GM18861 (cell line): ENCODE data around the gene PDE4D.
"Not testable (repeated sequence)": the region's sequence is repeated elsewhere in the genome, so short reads cannot be mapped to it uniquely, and the experiment has no call there.

Experiments
- ATAC-seq: cut with Tn5 transposase; IDR thresholded peaks from one replicate; pipeline ENCODE4 v1.9.1; 2021; ENCODE audit not compliant: unreplicated experiment

The PDE4D gene

GRCh38 chr5:59486508-59486907 lies 407.0 kb downstream of the PDE4D start:
- ATAC-seq, result no peak

- no peak for ATAC-seq
Measured at GRCh38 chr5:59485629-59486439, 407.7 kb downstream of the PDE4D start.

GRCh38 chr5:59485107-59485506 lies 408.4 kb downstream of the PDE4D start:
- ATAC-seq, result no peak

GRCh38 chr5:59484618-59485017 lies 408.9 kb downstream of the PDE4D start:
- ATAC-seq, result no peak

- ATAC-seq, result no peak
Measured at GRCh38 chr5:59483971-59484472, 409.5 kb downstream of the PDE4D start.

DNA sequence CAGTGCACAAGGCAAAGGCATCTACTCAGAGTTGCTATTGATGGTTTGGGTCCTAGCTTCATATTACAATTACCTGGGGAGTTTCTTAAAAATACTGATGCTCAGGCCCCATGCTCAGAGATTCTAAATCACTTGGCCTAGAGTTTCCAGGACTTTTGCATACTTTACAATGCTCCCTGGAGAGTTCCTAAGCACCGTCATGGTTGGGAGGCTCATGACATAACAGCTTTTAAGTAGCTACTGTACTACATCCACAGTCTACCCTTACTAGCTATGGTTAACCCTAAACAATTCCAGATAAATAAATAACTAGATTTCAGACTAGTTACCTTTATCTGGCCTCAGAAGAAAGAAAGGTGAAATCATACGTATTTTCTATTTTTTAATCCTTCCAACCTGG lies 414.4 kb downstream of the PDE4D start:
- ATAC-seq, result no peak

DNA sequence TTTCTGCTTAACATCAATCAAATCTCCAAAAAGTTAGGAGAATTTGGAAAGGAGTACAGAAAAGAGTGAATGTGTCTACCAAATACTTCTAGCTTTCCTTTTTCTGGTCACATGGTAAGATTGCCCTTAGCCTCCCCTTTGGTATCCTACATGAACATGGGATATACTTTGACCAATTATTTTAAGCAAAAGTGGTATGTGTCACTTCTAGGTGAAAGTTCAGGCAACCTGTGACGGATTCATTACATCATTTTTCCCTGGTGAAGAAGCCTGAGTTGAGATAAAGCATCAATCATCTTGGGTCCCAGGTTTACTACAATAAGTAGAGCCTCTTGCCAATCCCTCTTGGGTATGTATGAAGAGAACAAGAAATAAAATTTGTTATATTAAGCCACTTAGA lies 419.2 kb downstream of the PDE4D start:
- no peak for ATAC-seq

DNA sequence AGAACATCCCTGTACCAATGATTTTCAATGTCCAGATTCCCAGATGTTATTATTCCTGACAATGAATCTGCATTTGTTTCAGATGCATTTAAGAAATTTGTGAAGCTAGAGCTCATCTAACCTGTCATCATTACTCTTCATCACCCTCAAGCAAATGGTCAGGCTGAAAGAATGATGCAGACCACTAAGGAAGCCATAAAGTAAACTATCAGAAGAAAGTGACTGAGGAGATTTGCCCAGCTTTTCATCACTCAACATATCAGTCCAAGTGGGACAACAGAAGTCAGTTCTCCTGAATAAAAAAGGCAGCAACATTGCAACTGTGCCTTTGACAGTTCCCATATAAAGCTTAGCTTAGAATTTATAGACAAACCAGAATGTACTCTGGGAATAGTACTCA lies 419.9 kb downstream of the PDE4D start:
- no peak for ATAC-seq

GRCh38 chr5:59471463-59471862 lies 422.1 kb downstream of the PDE4D start:
- no peak for ATAC-seq

DNA sequence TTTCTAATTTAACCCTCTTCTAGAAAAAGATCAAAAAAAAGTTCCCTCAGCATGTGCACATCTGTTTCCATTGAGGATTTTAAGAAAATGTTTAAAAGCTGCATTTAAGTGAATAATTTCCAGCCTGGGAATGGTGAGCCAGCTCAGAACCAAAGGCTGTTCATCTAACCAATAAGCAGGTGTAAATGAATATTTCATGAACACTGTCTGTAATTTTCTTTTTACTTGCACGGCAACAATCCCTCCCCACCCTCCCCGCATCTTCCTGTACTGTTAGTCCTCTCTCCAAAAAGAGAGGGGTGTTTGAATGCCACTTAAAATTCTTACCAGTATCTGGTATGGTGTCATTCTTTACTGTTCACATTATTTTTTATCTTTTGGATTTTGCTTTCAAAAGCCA lies 425.6 kb downstream of the PDE4D start:
- no peak for ATAC-seq

DNA sequence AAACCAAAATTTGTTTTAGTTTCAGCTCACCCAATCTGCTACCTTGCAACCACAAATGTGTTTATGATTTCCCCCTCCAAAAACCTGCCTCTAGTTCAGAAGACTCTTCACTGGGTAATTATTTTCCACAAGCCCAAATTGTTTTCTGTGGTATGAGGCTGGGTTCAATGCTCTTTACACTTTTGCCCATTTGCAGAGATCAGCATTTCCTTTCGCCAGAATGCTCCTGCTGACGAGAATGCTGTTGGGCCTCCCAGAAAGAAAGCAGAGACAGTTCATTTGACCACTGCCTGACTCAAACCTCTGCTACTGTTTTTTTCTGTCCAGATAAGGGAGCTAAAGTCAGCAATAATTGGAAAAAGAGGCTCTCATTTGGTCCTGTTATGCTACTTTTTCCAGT lies 427.3 kb downstream of the PDE4D start:
- no peak for ATAC-seq

- ATAC-seq, result no peak
Measured at GRCh38 chr5:59464969-59465368, 428.6 kb downstream of the PDE4D start.

DNA sequence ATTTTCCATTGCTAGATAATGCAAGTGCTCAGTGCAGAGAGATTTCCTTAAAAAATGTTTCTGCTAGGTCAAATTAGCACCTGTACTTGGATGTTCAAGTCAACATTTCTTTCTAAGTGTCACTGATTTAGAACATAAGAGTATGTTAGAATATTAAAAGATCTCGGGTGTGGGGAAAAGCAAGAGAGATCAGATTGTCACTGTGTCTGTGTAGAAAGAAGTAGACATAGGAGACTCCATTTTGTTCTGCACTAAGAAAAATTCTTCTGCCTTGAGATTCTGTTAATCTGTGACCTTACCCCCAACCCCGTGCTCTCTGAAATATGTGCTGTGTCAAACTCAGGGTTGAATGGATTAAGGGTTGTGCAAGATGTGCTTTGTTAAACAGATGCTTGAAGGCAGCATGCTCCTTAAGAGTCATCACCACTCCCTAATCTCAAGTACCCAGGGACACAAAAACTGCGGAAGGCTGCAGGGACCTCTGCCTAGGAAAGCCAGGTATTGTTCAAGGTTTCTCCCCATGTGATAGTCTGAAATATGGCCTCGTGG lies 429.8 kb downstream of the PDE4D start:
- ATAC-seq, result not testable (repeated sequence)

DNA sequence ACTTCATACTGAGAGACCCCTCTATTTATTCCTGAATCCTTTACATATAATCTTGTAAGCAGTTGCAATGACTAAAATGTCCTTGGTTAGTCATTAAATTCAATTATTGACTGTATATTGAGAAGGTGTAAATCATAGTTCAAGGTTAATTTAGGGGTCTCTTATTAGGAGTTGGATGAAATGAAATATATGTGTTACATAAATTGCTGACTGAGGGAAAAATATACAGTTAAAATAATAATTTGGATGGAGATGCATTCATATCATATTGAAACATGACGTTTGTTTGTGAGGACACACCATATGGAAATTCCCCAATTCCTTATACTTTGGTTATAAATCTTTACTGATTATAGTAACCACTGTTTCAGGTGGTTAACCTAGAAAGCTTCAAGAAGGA lies 430.6 kb downstream of the PDE4D start:
- no peak for ATAC-seq

DNA sequence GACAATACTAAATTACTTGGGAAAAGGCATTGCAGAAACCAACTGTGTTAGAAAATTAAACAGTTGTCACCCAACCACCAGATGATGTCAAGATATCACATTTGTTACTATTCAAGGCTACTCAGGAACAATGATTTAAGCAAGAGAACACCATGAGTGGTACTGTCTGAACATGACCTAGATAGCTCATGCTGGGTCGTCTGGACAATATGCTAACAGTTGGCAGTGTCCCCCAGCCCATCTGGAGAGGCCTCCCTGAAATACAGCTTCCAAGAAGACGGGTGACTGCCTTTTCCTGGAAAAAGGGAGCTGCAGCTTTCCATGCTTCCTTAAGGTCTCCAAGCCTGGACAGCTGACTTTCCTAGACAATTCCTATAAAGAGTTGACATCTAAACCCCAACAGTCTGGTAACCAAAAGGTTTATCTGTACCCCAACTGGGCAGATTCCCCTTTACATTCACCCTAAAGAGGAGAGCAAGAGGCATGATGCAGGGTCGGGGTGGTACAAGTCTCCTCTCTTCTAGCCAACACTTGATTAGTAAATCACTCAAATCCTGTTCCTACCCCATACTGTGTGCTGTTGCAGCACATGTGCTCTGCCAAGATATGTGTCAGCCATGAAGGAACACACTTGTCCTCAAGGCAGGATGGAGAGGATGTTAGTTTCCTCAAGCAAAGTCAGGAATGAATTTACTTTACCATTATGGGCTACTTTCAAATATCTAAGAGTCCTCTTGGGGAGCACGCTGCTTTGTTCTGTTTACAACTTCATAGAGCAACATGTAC lies 433.0 kb downstream of the PDE4D start:
- no peak for ATAC-seq

- no peak for ATAC-seq
Measured at GRCh38 chr5:59458966-59459729, 434.4 kb downstream of the PDE4D start.

GRCh38 chr5:59458321-59458720 lies 435.2 kb downstream of the PDE4D start:
- ATAC-seq, result no peak

- ATAC-seq, result no peak
Measured at GRCh38 chr5:59449905-59450644, 443.5 kb downstream of the PDE4D start.

- no peak for ATAC-seq
Measured at GRCh38 chr5:59446356-59446755, 447.2 kb downstream of the PDE4D start.

DNA sequence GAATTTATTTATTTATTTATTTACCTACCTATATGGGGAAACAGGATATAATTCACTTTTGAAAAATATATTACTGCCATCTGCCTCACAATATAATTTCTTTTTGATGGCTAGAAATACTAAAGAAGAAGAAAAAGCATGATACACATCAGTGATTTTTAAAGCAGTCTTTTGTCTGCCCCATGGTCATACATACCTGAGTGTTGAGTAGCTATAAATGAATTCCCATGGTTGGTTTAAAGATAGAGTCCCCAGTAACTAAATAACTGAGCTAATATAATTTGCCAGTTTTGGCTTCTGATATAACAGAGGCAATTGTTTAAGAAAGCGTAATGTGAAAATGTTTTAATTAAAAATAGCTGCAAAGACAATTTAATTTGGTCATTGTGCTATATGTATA lies 447.8 kb downstream of the PDE4D start:
- ATAC-seq, result no peak
